AG08396 (cell line): ENCODE data around the gene FAM120AOS.
"Not testable (repeated sequence)": the region's sequence is repeated elsewhere in the genome, so short reads cannot be mapped to it uniquely, and the experiment has no call there.

Source experiments
- DNase-seq: peaks from one replicate; pipeline ENCODE4 v3.0.0; 2012; ENCODE audit warnings: low spot score, mixed read lengths

The FAM120AOS gene

GRCh38 chr9:93467062-93467416 is 13.7 kb upstream of the FAM120AOS start:
- no peak for DNase-seq

GRCh38 chr9:93466416-93467061 is 13.2 kb upstream of the FAM120AOS start:
- no peak for DNase-seq

- DNase-seq = no peak
Observed at GRCh38 chr9:93465855-93466254, 12.5 kb upstream of the FAM120AOS start.

- DNase-seq = no peak
Observed at GRCh38 chr9:93464876-93465275, 11.5 kb upstream of the FAM120AOS start.

GRCh38 chr9:93464395-93464794 is 11.0 kb upstream of the FAM120AOS start:
- DNase-seq = no peak

GRCh38 chr9:93463638-93464248 is 10.4 kb upstream of the FAM120AOS start:
- no peak for DNase-seq

- DNase-seq = no peak
Observed at GRCh38 chr9:93461821-93462220, 8.4 kb upstream of the FAM120AOS start.

- no peak for DNase-seq
Observed at GRCh38 chr9:93461414-93461743, 8.0 kb upstream of the FAM120AOS start.

- no peak for DNase-seq
Observed at GRCh38 chr9:93460689-93461413, 7.5 kb upstream of the FAM120AOS start.

- no peak for DNase-seq
Observed at GRCh38 chr9:93459432-93459847, 6.1 kb upstream of the FAM120AOS start.

- DNase-seq = no peak
Observed at GRCh38 chr9:93458712-93459111, 5.3 kb upstream of the FAM120AOS start.

GRCh38 chr9:93457006-93457405 is 3.6 kb upstream of the FAM120AOS start:
- DNase-seq = no peak

GRCh38 chr9:93456504-93456903 is 3.1 kb upstream of the FAM120AOS start:
- DNase-seq = no peak

- DNase-seq = no peak
Observed at GRCh38 chr9:93456022-93456421, 2.6 kb upstream of the FAM120AOS start.

- peak; percentile 11 for DNase-seq
Observed at GRCh38 chr9:93452710-93453046, 703 bp downstream of the FAM120AOS start.

- DNase-seq = peak; percentile 52
Observed at GRCh38 chr9:93451849-93452709, 1.3 kb downstream of the FAM120AOS start.

- DNase-seq = peak; percentile 92
Observed at GRCh38 chr9:93450945-93451815, 2.2 kb downstream of the FAM120AOS start, which contains the start of gene FAM120A. Gene FAM120A, plus strand, starts transcription at chr9:93451685. Its CDS starts 231 bp downstream, at chr9:93451916.

- DNase-seq = no peak
Observed at GRCh38 chr9:93447655-93448054, 5.7 kb downstream of the FAM120AOS start.

- DNase-seq = no peak
Observed at GRCh38 chr9:93446073-93446472, 7.3 kb downstream of the FAM120AOS start.

GRCh38 chr9:93440896-93441580 is 12.3 kb downstream of the FAM120AOS start:
- no peak for DNase-seq

- not testable (repeated sequence) for DNase-seq
Observed at GRCh38 chr9:93439301-93439700, 14.1 kb downstream of the FAM120AOS start.
